Activated CD8-positive, alpha-beta T cell treated with anti-CD3 and anti-CD28 coated beads for 36 hours (primary cell): Measurements from ENCODE around the gene GFPT2. TPM values are rescaled to one million over a fixed set of nuclear protein-coding genes. Genes with fewer than 3 reads are reported as not detected.

Experiments
- ATAC-seq: fragments of 200-7000 bp; cut with Tn5 transposase; one replicate; pipeline ENCODE4 v1.10.0; 2021; ENCODE audit warnings: mild to moderate bottlenecking, moderate library complexity
- CTCF ChIA-PET: fragments of 350-600 bp; sonication (Branson Sonifier 250); formaldehyde crosslinking; loops from one replicate; lab custom pipeline; 2021; ENCODE audit warnings: antibody characterized with exemption; lab: Charles Lee
- POLR2A ChIA-PET: fragments of 350-600 bp; sonication (Branson Sonifier 250); formaldehyde crosslinking; loops from one replicate; lab custom pipeline; 2021; ENCODE audit warnings: antibody characterized with exemption; lab: Charles Lee
- DNase-seq: peaks from one replicate; pipeline ENCODE4 v3.0.0-alpha.2; 2020
- H3K27ac Mint-ChIP-seq: one replicate; pipeline ENCODE4 v1.8.0; 2021; ENCODE audit warnings: mild to moderate bottlenecking, mixed read lengths
- H3K27me3 Mint-ChIP-seq: one replicate; pipeline ENCODE4 v1.8.0; 2021; ENCODE audit warnings: mixed read lengths
- H3K36me3 Mint-ChIP-seq: one replicate; pipeline ENCODE4 v1.8.0; 2021; ENCODE audit warnings: low read depth, mixed read lengths
- H3K4me1 Mint-ChIP-seq: one replicate; pipeline ENCODE4 v1.8.0; 2021; ENCODE audit warnings: low read depth, mixed read lengths
- H3K4me3 Mint-ChIP-seq: one replicate; pipeline ENCODE4 v1.8.0; 2021; ENCODE audit warnings: mild to moderate bottlenecking, moderate library complexity, mixed read lengths
- H3K9me3 Mint-ChIP-seq: one replicate; pipeline ENCODE4 v1.8.0; 2021; ENCODE audit warnings: mixed read lengths
- CTCF ChIP-seq: fragments of 200-600 bp; IDR thresholded peaks from one replicate; pipeline ENCODE4 v1.8.0; 2022; ENCODE audit warnings: antibody characterized with exemption, mild to moderate bottlenecking
- intact Hi-C: fragments of 100-400 bp; cut with micrococcal nuclease; formaldehyde crosslinking; loops from one replicate; pipeline ENCODE4 v1.10.0; 2022
- total RNA-seq, 2 experiments: library from RNA; stranded (reverse); gene quantifications; one replicate each; pipeline ENCODE4 v1.2.3, GENCODE V29; 2021

GFPT2 gene
- total RNA-seq, 2 experiments from 2014 or later: not detected

GRCh38 chr5:180381851-180382480 is 28.8 kb upstream of the GFPT2 start:
- intact Hi-C loops: no loop called here
- no peak for DNase-seq
- H3K27ac Mint-ChIP-seq: no peak overlapping the region
- POLR2A ChIA-PET: no interaction called here
- no peaks in the 10 kb centered on the region for H3K9me3 Mint-ChIP-seq
- CTCF ChIA-PET: no interaction called here
- no peak for ATAC-seq
- H3K27me3 Mint-ChIP-seq: peaks cover 3% of the 10 kb centered on the region
- no peak for TF ChIP-seq CTCF
- no peak overlapping the region for H3K4me3 Mint-ChIP-seq
- no peaks in the 10 kb centered on the region for H3K36me3 Mint-ChIP-seq
- no peaks in the 10 kb centered on the region for H3K4me1 Mint-ChIP-seq

- no peak overlapping the region for H3K27ac Mint-ChIP-seq
- H3K27me3 Mint-ChIP-seq: peaks cover 3% of the 10 kb centered on the region
- no peak overlapping the region for H3K4me3 Mint-ChIP-seq
- no peaks in the 10 kb centered on the region for H3K9me3 Mint-ChIP-seq
- no peaks in the 10 kb centered on the region for H3K4me1 Mint-ChIP-seq
- DNase-seq (no peak), ATAC-seq (no peak)
- H3K36me3 Mint-ChIP-seq: no peaks in the 10 kb centered on the region
- no peak for TF ChIP-seq CTCF
- intact Hi-C loops: no loop called here
- ChIA-PET CTCF (no interaction called here), POLR2A (no interaction called here)
Measured at GRCh38 chr5:180381428-180381827, 28.3 kb upstream of the GFPT2 start.

DNA sequence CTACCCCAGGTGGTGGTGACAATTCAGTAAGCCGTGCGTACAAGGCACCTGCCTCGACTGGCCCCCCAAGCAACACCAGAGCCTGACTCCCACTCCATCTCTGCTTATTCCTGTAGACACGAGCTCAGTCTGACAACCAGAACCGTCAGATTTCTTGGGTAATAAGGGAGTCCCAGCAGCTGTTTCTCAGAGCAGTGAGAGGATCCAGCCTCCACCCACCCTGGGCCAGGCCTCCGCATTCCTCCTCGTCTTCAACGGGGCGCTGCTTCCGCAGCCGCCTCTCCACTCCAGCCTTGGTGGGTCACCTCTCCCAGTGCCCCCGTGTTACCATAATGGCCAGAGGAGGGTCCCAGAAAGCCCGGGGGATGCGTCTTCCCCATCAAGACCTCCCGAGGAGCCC is 27.7 kb upstream of the GFPT2 start:
- no peak for ATAC-seq
- Mint-ChIP-seq H3K27ac (no peak overlapping the region), H3K36me3 (no peaks in the 10 kb centered on the region), H3K9me3 (no peaks in the 10 kb centered on the region), H3K4me1 (no peaks in the 10 kb centered on the region), H3K27me3 (peaks cover 3% of the 10 kb centered on the region), H3K4me3 (no peak overlapping the region)
- POLR2A ChIA-PET: no interaction called here
- DNase-seq: no peak
- CTCF ChIA-PET: no interaction called here
- TF ChIP-seq CTCF: no peak
- intact Hi-C loops: no loop called here

- no peak overlapping the region for H3K4me3 Mint-ChIP-seq
- no peak for DNase-seq
- no peaks in the 10 kb centered on the region for H3K36me3 Mint-ChIP-seq
- ChIA-PET POLR2A (no interaction called here), CTCF (no interaction called here)
- intact Hi-C loops: no loop called here
- no peak for TF ChIP-seq CTCF
- ATAC-seq: no peak
- H3K9me3 Mint-ChIP-seq: no peaks in the 10 kb centered on the region
- H3K4me1 Mint-ChIP-seq: no peaks in the 10 kb centered on the region
- no peak overlapping the region for H3K27ac Mint-ChIP-seq
- peaks cover 2% of the 10 kb centered on the region for H3K27me3 Mint-ChIP-seq
Measured at GRCh38 chr5:180380441-180380840, 27.3 kb upstream of the GFPT2 start.

DNA sequence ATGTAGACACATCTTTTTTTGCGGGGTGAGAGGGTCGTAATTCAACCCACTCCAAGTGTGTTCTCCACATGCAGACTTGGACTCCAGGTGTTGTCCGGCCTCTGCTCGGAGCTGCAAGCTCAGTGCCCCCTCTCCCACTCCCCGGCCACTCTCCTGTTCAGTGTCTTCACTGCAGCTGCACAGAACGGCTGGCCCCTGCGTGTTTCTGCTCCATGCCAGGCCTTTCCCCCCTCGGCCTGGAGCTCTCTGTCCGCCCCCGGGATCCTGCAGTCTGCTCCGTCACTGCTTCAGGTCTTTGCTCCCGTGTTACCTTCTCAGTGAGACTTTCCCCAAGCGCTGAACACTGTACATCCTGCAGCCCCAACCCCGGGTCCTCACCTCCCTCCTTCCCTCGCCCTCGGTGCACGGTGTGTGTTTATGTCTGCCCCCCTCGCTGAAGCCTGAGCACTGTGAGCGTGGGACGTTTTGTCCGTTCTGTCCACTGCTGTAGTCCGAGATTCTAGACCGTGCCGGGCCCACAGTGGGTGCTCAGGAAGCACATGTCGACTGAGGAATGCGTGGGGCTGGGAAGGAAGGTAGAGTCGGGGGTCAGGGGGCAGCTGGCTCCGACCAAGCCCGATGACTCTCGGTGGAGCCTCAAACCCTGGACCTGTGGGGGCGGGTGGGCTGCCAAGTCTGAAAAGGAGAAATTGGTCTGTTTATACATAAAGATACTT is 26.4 kb upstream of the GFPT2 start:
- intact Hi-C loops: no loop called here
- H3K27me3 Mint-ChIP-seq: no peaks in the 10 kb centered on the region
- POLR2A ChIA-PET: no interaction called here
- CTCF ChIA-PET: no interaction called here
- no peak overlapping the region for H3K4me3 Mint-ChIP-seq
- DNase-seq: no peak
- no peak for TF ChIP-seq CTCF
- no peak overlapping the region for H3K27ac Mint-ChIP-seq
- H3K4me1 Mint-ChIP-seq: no peaks in the 10 kb centered on the region
- no peaks in the 10 kb centered on the region for H3K9me3 Mint-ChIP-seq
- no peak for ATAC-seq
- no peaks in the 10 kb centered on the region for H3K36me3 Mint-ChIP-seq
